Peyer's patch (tissue), 4 donors: ENCODE measurements around the gene FN1. TPM values are rescaled to one million over a fixed set of nuclear protein-coding genes. Genes with fewer than 3 reads are reported as not detected.
A peak's percentile ranks its signal among the peaks of the same experiment; 100 is the strongest.

ENCODE experiments used
- DNase-seq, 3 donors: peaks; one replicate each; pipeline ENCODE4 v3.0.0-alpha.2; 2017 to 2019
- H3K27ac ChIP-seq, 4 donors: fragments of 200-600 bp; sonication (generic); one replicate each; pipeline ENCODE4 v1.5.1; 2016 to 2019
- H3K27me3 ChIP-seq, 2 donors: fragments of 200-600 bp; sonication (generic); one replicate each; pipeline ENCODE4 v1.5.1; 2019
- H3K36me3 ChIP-seq, 3 donors: fragments of 200-600 bp; sonication (generic); one replicate each; pipeline ENCODE4 v1.5.1; 2016 to 2019
- H3K4me1 ChIP-seq, 4 donors: fragments of 200-600 bp; sonication (generic); one replicate each; pipeline ENCODE4 v1.5.1; 2016 to 2019
- H3K4me3 ChIP-seq, 4 donors: fragments of 200-600 bp; sonication (generic); 1 replicate in 3 of 4; 2 replicates in 1 of 4; pipeline ENCODE4 v1.5.1; 2016 to 2019; ENCODE audit warnings: mild to moderate bottlenecking in 1 of 4
- H3K9me3 ChIP-seq, 4 donors: fragments of 200-600 bp; sonication (generic); one replicate each; pipeline ENCODE4 v1.5.1; 2016 to 2019; ENCODE audit warnings: mild to moderate bottlenecking in 1 of 4
- POLR2A ChIP-seq, 2 donors: fragments of 450-650 bp; IDR thresholded peaks; one replicate each; pipeline ENCODE4 v1.5.1; 2017; ENCODE audit warnings: antibody characterized with exemption in 2 of 2, mild to moderate bottlenecking in 2 of 2, moderate library complexity in 2 of 2
- total RNA-seq, 4 donors: library from RNA; depleted of rRNA; stranded (reverse); fragments of >200 nt; gene quantifications; one replicate each; pipeline ENCODE4 v1.1.0, GENCODE V29; 2016
- TF ChIP-seq, protein P1 (sequence below), 6 experiments: fragments of 450-650 bp in 4 of 6; fragments of 200-600 bp in 2 of 6; sonication (generic) in 1 of 6; IDR thresholded peaks; one replicate each; pipeline ENCODE4 v1.5.1; 2017 to 2019; ENCODE audit warnings: antibody characterized with exemption in 6 of 6, mild to moderate bottlenecking in 3 of 6, moderate library complexity in 1 of 6

Gene FN1
- total RNA-seq, 4 donors from 2014 or later = 28.0 to 152 (median 72.8) TPM

GRCh38 chr2:215430528-215431187 is 5.2 kb downstream of the FN1 start:
- DNase-seq = no peak
- Histone ChIP-seq H3K4me3 (no peak overlapping the region), H3K27me3 (peaks cover 0 to 9% of the 10 kb centered on the region in 2 donors), H3K9me3 (no peaks in the 10 kb centered on the region), H3K36me3 (no peaks in the 10 kb centered on the region), H3K27ac (peak overlapping the region in 1 of 4 donors; percentile 10), H3K4me1 (peaks cover 0 to 5% (median 2%) of the 10 kb centered on the region in 4 donors)
- TF ChIP-seq, protein P1, sequence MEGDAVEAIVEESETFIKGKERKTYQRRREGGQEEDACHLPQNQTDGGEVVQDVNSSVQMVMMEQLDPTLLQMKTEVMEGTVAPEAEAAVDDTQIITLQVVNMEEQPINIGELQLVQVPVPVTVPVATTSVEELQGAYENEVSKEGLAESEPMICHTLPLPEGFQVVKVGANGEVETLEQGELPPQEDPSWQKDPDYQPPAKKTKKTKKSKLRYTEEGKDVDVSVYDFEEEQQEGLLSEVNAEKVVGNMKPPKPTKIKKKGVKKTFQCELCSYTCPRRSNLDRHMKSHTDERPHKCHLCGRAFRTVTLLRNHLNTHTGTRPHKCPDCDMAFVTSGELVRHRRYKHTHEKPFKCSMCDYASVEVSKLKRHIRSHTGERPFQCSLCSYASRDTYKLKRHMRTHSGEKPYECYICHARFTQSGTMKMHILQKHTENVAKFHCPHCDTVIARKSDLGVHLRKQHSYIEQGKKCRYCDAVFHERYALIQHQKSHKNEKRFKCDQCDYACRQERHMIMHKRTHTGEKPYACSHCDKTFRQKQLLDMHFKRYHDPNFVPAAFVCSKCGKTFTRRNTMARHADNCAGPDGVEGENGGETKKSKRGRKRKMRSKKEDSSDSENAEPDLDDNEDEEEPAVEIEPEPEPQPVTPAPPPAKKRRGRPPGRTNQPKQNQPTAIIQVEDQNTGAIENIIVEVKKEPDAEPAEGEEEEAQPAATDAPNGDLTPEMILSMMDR (IDR thresholded peaks at IDR 0.05) = no peak
- no peak for TF ChIP-seq POLR2A (IDR thresholded peaks at IDR 0.05)

DNA sequence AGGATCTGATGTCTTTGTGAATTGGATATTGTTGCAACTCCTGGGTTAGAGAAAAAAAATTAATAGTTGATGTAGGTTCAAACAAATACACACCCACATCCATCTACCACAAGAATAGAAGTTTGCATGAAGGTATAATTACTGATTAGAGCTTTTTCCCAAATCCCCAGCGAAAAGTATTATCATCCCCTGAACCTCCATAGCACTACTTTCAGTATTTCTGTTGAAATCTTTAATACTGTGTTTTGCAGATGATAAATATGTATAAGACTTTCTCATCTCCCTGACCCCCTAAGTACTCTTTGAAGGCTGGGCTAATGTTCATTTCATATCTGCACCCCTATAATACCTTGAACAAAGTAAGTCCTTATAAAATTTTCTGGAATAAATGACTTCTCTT is 6.4 kb downstream of the FN1 start:
- DNase-seq = no peak
- H3K36me3 ChIP-seq = no peaks in the 10 kb centered on the region
- H3K9me3 ChIP-seq = no peaks in the 10 kb centered on the region
- H3K27me3 ChIP-seq = no peaks in the 10 kb centered on the region
- no peak overlapping the region for H3K27ac ChIP-seq
- TF ChIP-seq, protein P1 (IDR thresholded peaks at IDR 0.05) = no peak
- TF ChIP-seq POLR2A (IDR thresholded peaks at IDR 0.05) = no peak
- H3K4me1 ChIP-seq = no peaks in the 10 kb centered on the region
- no peak overlapping the region for H3K4me3 ChIP-seq

- H3K36me3 ChIP-seq = no peaks in the 10 kb centered on the region
- no peak for TF ChIP-seq POLR2A (IDR thresholded peaks at IDR 0.05)
- TF ChIP-seq, protein P1 (IDR thresholded peaks at IDR 0.05) = no peak
These were observed 7.6 kb downstream of the FN1 start for GRCh38 chr2:215428060-215428910.

DNA sequence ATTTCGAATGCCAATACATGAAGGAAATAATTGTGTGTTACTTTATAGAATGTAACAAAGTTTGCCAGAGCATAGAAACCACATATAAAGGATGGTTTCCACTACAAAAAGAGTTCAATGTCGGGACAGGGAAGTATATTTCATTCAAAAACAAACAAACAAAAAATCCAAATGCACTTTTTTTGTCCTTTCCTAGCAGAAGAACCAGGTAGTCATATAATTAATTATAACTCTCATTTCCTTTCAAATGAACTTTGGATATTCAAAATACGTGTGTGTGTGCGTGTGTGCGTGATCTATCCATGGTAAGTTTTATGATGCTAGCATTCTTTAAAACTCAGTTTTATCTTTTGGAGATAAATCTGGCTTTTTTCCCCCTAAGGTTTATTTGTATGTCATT is 8.3 kb downstream of the FN1 start:
- Histone ChIP-seq H3K27me3 (no peaks in the 10 kb centered on the region), H3K4me1 (no peaks in the 10 kb centered on the region), H3K36me3 (no peaks in the 10 kb centered on the region), H3K4me3 (no peak overlapping the region), H3K27ac (no peak overlapping the region), H3K9me3 (no peaks in the 10 kb centered on the region)
- TF ChIP-seq POLR2A (IDR thresholded peaks at IDR 0.05) = no peak
- TF ChIP-seq, protein P1 (IDR thresholded peaks at IDR 0.05) = no peak
- DNase-seq = no peak

More at GRCh38 chr2:215428060-215428910, 7.6 kb downstream of the FN1 start:
- no peaks in the 10 kb centered on the region for H3K4me1 ChIP-seq
- no peak for DNase-seq
- H3K9me3 ChIP-seq = no peaks in the 10 kb centered on the region
- no peak overlapping the region for H3K4me3 ChIP-seq
- no peaks in the 10 kb centered on the region for H3K27me3 ChIP-seq
- no peak overlapping the region for H3K27ac ChIP-seq

- Histone ChIP-seq H3K4me1 (no peaks in the 10 kb centered on the region), H3K27ac (no peak overlapping the region), H3K36me3 (no peaks in the 10 kb centered on the region)
These were observed 10.7 kb downstream of the FN1 start for GRCh38 chr2:215425021-215425782.

More at GRCh38 chr2:215425021-215425782, 10.7 kb downstream of the FN1 start:
- TF ChIP-seq, protein P1 (IDR thresholded peaks at IDR 0.05) = no peak
- no peak for TF ChIP-seq POLR2A (IDR thresholded peaks at IDR 0.05)
- no peaks in the 10 kb centered on the region for H3K27me3 ChIP-seq
- DNase-seq = no peak
- no peak overlapping the region for H3K4me3 ChIP-seq
- H3K9me3 ChIP-seq = no peaks in the 10 kb centered on the region
